Omental fat pad (tissue), 4 donors: Measurements from ENCODE around the gene KRT72. TPM values are rescaled to one million over a fixed set of nuclear protein-coding genes. Genes with fewer than 3 reads are reported as not detected.

Experiments used
- ATAC-seq: fragments of 150-250 bp; one replicate; pipeline ENCODE4 v1.9.1; 2016; ENCODE audit warnings: mild to moderate bottlenecking, moderate library complexity; ENCODE audit not compliant: low FRiP score
- DNase-seq: peaks from one replicate; pipeline ENCODE4 v3.0.0-alpha.2; 2019; ENCODE audit warnings: low spot score
- CTCF ChIP-seq, 3 donors: fragments of 450-650 bp; IDR thresholded peaks; one replicate each; pipeline ENCODE4 v1.5.1; 2016 to 2017; ENCODE audit warnings: antibody characterized with exemption in 3 of 3, mild to moderate bottlenecking in 3 of 3, moderate library complexity in 2 of 3
- total RNA-seq, 4 donors: library from RNA; depleted of rRNA; stranded (reverse); fragments of >200 nt; gene quantifications; one replicate each; pipeline ENCODE4 v1.1.0, GENCODE V29; 2016

KRT72 gene
- total RNA-seq, 4 donors from 2014 or later = 0.31 TPM; not detected in 3

GRCh38 chr12:52558781-52559445 lies 42.4 kb downstream of the KRT72 start:
- no peak for ATAC-seq
- TF ChIP-seq CTCF (IDR thresholded peaks at IDR 0.05) = no peak
- DNase-seq = no peak

- DNase-seq (no peak), ATAC-seq (no peak)
- no peak for TF ChIP-seq CTCF (IDR thresholded peaks at IDR 0.05)
These were observed 43.8 kb downstream of the KRT72 start for GRCh38 chr12:52557476-52557875.

- no peak for DNase-seq
- no peak for ATAC-seq
- TF ChIP-seq CTCF (IDR thresholded peaks at IDR 0.05) = no peak
These were observed 45.7 kb downstream of the KRT72 start for GRCh38 chr12:52555577-52555976.

GRCh38 chr12:52552681-52553195 lies 48.5 kb downstream of the KRT72 start, which contains the start of gene KRT71:
Gene KRT71, minus strand, starts transcription at chr12:52553145. Its CDS starts 68 bp downstream, at chr12:52553077.
- no peak for DNase-seq
- ATAC-seq = no peak

GRCh38 chr12:52552055-52552454 lies 49.2 kb downstream of the KRT72 start:
- ATAC-seq = no peak
- TF ChIP-seq CTCF (IDR thresholded peaks at IDR 0.05) = no peak
- no peak for DNase-seq

More at GRCh38 chr12:52552681-52553195, 48.5 kb downstream of the KRT72 start, which contains the start of gene KRT71:
- TF ChIP-seq CTCF (IDR thresholded peaks at IDR 0.05) = no peak

GRCh38 chr12:52551216-52551865 lies 49.9 kb downstream of the KRT72 start:
- DNase-seq = no peak
- ATAC-seq = no peak
- no peak for TF ChIP-seq CTCF (IDR thresholded peaks at IDR 0.05)
